NK-92 (cell line): ENCODE data around the gene BHLHE41.

ENCODE experiments used
- DNase-seq: peaks from one replicate; lab custom pipeline; 2025; ENCODE audit not compliant: unreplicated experiment; lab: John Stamatoyannopoulos, UW

The BHLHE41 gene

GRCh38 chr12:26135010-26135420 is 10.2 kb upstream of the BHLHE41 start:
- no peak for DNase-seq

GRCh38 chr12:26134540-26134939 is 9.7 kb upstream of the BHLHE41 start:
- no peak for DNase-seq

- DNase-seq, result no peak
Observed at GRCh38 chr12:26133521-26133920, 8.7 kb upstream of the BHLHE41 start.

GRCh38 chr12:26132866-26133265 is 8.0 kb upstream of the BHLHE41 start:
- no peak for DNase-seq

- no peak for DNase-seq
Observed at GRCh38 chr12:26131936-26132335, 7.1 kb upstream of the BHLHE41 start.

- no peak for DNase-seq
Observed at GRCh38 chr12:26130728-26131127, 5.9 kb upstream of the BHLHE41 start.

- no peak for DNase-seq
Observed at GRCh38 chr12:26128168-26128567, 3.3 kb upstream of the BHLHE41 start.

- no peak for DNase-seq
Observed at GRCh38 chr12:26127404-26127803, 2.6 kb upstream of the BHLHE41 start.

- DNase-seq, result no peak
Observed at GRCh38 chr12:26126340-26127284, 1.8 kb upstream of the BHLHE41 start.

GRCh38 chr12:26125400-26126339 is 833 bp upstream of the BHLHE41 start:
- no peak for DNase-seq

- no peak for DNase-seq
Observed at GRCh38 chr12:26123482-26123980, 1.3 kb downstream of the BHLHE41 start.

- DNase-seq, result no peak
Observed at GRCh38 chr12:26122681-26123481, 2.0 kb downstream of the BHLHE41 start.

- DNase-seq, result no peak
Observed at GRCh38 chr12:26122061-26122680, 2.7 kb downstream of the BHLHE41 start.

GRCh38 chr12:26121323-26122060 is 3.3 kb downstream of the BHLHE41 start:
- no peak for DNase-seq

- no peak for DNase-seq
Observed at GRCh38 chr12:26120561-26121274, 4.1 kb downstream of the BHLHE41 start.

- no peak for DNase-seq
Observed at GRCh38 chr12:26119391-26119989, 5.3 kb downstream of the BHLHE41 start.

GRCh38 chr12:26118308-26118707 is 6.5 kb downstream of the BHLHE41 start:
- DNase-seq, result no peak
